CD4-positive, alpha-beta T cell treated with Interleukin-4 for 4 hours (primary cell): ENCODE results near the gene ZSWIM6.
"Not testable (repeated sequence)": the region's sequence is repeated elsewhere in the genome, so short reads cannot be mapped to it uniquely, and the experiment has no call there.

Experiments
- DNase-seq: peaks from one replicate; pipeline ENCODE4 v3.0.0-alpha.2; 2020

The ZSWIM6 gene

GRCh38 chr5:61366497-61367240 is 34.6 kb downstream of the ZSWIM6 start:
- DNase-seq: no peak

GRCh38 chr5:61370506-61370905 is 38.4 kb downstream of the ZSWIM6 start:
- no peak for DNase-seq

- no peak for DNase-seq
Observed at GRCh38 chr5:61371474-61371873, 39.4 kb downstream of the ZSWIM6 start.

- no peak for DNase-seq
Observed at GRCh38 chr5:61379677-61380076, 47.6 kb downstream of the ZSWIM6 start.

GRCh38 chr5:61381968-61382367 is 49.9 kb downstream of the ZSWIM6 start:
- DNase-seq: no peak

- DNase-seq: no peak
Observed at GRCh38 chr5:61385627-61386026, 53.6 kb downstream of the ZSWIM6 start.

- no peak for DNase-seq
Observed at GRCh38 chr5:61386045-61386800, 54.2 kb downstream of the ZSWIM6 start.

- DNase-seq: no peak
Observed at GRCh38 chr5:61389609-61390008, 57.6 kb downstream of the ZSWIM6 start.

- no peak for DNase-seq
Observed at GRCh38 chr5:61394078-61394704, 62.1 kb downstream of the ZSWIM6 start.

- no peak for DNase-seq
Observed at GRCh38 chr5:61394793-61395192, 62.7 kb downstream of the ZSWIM6 start.

- DNase-seq: no peak
Observed at GRCh38 chr5:61397238-61397637, 65.2 kb downstream of the ZSWIM6 start.

- DNase-seq: no peak
Observed at GRCh38 chr5:61397937-61398336, 65.9 kb downstream of the ZSWIM6 start.

- no peak for DNase-seq
Observed at GRCh38 chr5:61398440-61398839, 66.4 kb downstream of the ZSWIM6 start.

- no peak for DNase-seq
Observed at GRCh38 chr5:61399679-61400078, 67.6 kb downstream of the ZSWIM6 start.

GRCh38 chr5:61401726-61402125 is 69.7 kb downstream of the ZSWIM6 start:
- no peak for DNase-seq

GRCh38 chr5:61402244-61402823 is 70.3 kb downstream of the ZSWIM6 start:
- no peak for DNase-seq

GRCh38 chr5:61402970-61403900 is 71.2 kb downstream of the ZSWIM6 start:
- no peak for DNase-seq

GRCh38 chr5:61405511-61406295 is 73.6 kb downstream of the ZSWIM6 start:
- DNase-seq: no peak

- not testable (repeated sequence) for DNase-seq
Observed at GRCh38 chr5:61406497-61406896, 74.4 kb downstream of the ZSWIM6 start.

- DNase-seq: no peak
Observed at GRCh38 chr5:61407706-61408270, 75.7 kb downstream of the ZSWIM6 start.
